T-helper 1 cell treated with Interleukin-12 subunit alpha and Interleukin-12 subunit beta and Interleukin-4 antibody, amounts not matched to agents 30 μg/mL and 1 μg/mL, for 36 hours (primary cell): ENCODE measurements around the gene GRAPL.
"Not testable (repeated sequence)": the region's sequence is repeated elsewhere in the genome, so short reads cannot be mapped to it uniquely, and the experiment has no call there.

Source experiments
- H3K27ac Mint-ChIP-seq: one replicate; pipeline ENCODE4 v1.8.0; 2021; ENCODE audit warnings: mild to moderate bottlenecking, mixed read lengths
- H3K27me3 Mint-ChIP-seq: one replicate; pipeline ENCODE4 v1.8.0; 2021; ENCODE audit warnings: low read depth, mixed read lengths
- H3K36me3 Mint-ChIP-seq: one replicate; pipeline ENCODE4 v1.8.0; 2021; ENCODE audit warnings: low read depth, mixed read lengths
- H3K4me1 Mint-ChIP-seq: one replicate; pipeline ENCODE4 v1.8.0; 2021; ENCODE audit warnings: low read depth, mixed read lengths
- H3K4me3 Mint-ChIP-seq: one replicate; pipeline ENCODE4 v1.8.0; 2021; ENCODE audit warnings: mild to moderate bottlenecking, moderate library complexity, mixed read lengths
- H3K9me3 Mint-ChIP-seq: one replicate; pipeline ENCODE4 v1.8.0; 2021; ENCODE audit warnings: mixed read lengths

The GRAPL gene

GRCh38 chr17:19158478-19158877, 31.1 kb downstream of the GRAPL start:
- not testable (repeated sequence) for H3K4me1 Mint-ChIP-seq, H3K27me3 Mint-ChIP-seq, H3K4me3 Mint-ChIP-seq

GRCh38 chr17:19158938-19159337, 31.5 kb downstream of the GRAPL start:
- H3K4me1 Mint-ChIP-seq, H3K9me3 Mint-ChIP-seq, H3K36me3 Mint-ChIP-seq, H3K27me3 Mint-ChIP-seq, H3K4me3 Mint-ChIP-seq, H3K27ac Mint-ChIP-seq: not testable (repeated sequence)

More at GRCh38 chr17:19158478-19158877, 31.1 kb downstream of the GRAPL start:
- not testable (repeated sequence) for H3K9me3 Mint-ChIP-seq, H3K27ac Mint-ChIP-seq, H3K36me3 Mint-ChIP-seq

GRCh38 chr17:19161308-19162107, 34.1 kb downstream of the GRAPL start:
- not testable (repeated sequence) for H3K27ac Mint-ChIP-seq, H3K9me3 Mint-ChIP-seq, H3K36me3 Mint-ChIP-seq, H3K27me3 Mint-ChIP-seq, H3K4me1 Mint-ChIP-seq, H3K4me3 Mint-ChIP-seq

- not testable (repeated sequence) for H3K27ac Mint-ChIP-seq, H3K4me3 Mint-ChIP-seq, H3K9me3 Mint-ChIP-seq, H3K27me3 Mint-ChIP-seq, H3K4me1 Mint-ChIP-seq, H3K36me3 Mint-ChIP-seq
Observed at GRCh38 chr17:19162384-19163216, 35.2 kb downstream of the GRAPL start.

GRCh38 chr17:19174422-19174821, 47.0 kb downstream of the GRAPL start:
- H3K36me3 Mint-ChIP-seq, H3K27me3 Mint-ChIP-seq, H3K9me3 Mint-ChIP-seq, H3K4me1 Mint-ChIP-seq, H3K4me3 Mint-ChIP-seq, H3K27ac Mint-ChIP-seq: not testable (repeated sequence)

GRCh38 chr17:19175410-19175809, 48.0 kb downstream of the GRAPL start:
- not testable (repeated sequence) for H3K36me3 Mint-ChIP-seq

GRCh38 chr17:19181040-19181875, 53.9 kb downstream of the GRAPL start:
- not testable (repeated sequence) for H3K4me1 Mint-ChIP-seq, H3K36me3 Mint-ChIP-seq, H3K4me3 Mint-ChIP-seq, H3K27me3 Mint-ChIP-seq, H3K27ac Mint-ChIP-seq, H3K9me3 Mint-ChIP-seq

More at GRCh38 chr17:19175410-19175809, 48.0 kb downstream of the GRAPL start:
- H3K4me1 Mint-ChIP-seq, H3K27me3 Mint-ChIP-seq, H3K27ac Mint-ChIP-seq, H3K4me3 Mint-ChIP-seq, H3K9me3 Mint-ChIP-seq: not testable (repeated sequence)

- H3K9me3 Mint-ChIP-seq, H3K4me1 Mint-ChIP-seq, H3K27me3 Mint-ChIP-seq, H3K36me3 Mint-ChIP-seq, H3K27ac Mint-ChIP-seq, H3K4me3 Mint-ChIP-seq: not testable (repeated sequence)
Observed at GRCh38 chr17:19187883-19188869, 60.8 kb downstream of the GRAPL start.

- H3K9me3 Mint-ChIP-seq, H3K27me3 Mint-ChIP-seq, H3K4me1 Mint-ChIP-seq, H3K4me3 Mint-ChIP-seq, H3K36me3 Mint-ChIP-seq, H3K27ac Mint-ChIP-seq: not testable (repeated sequence)
Observed at GRCh38 chr17:19188870-19189708, 61.7 kb downstream of the GRAPL start.

GRCh38 chr17:19189781-19190405, 62.5 kb downstream of the GRAPL start:
- not testable (repeated sequence) for H3K27me3 Mint-ChIP-seq, H3K36me3 Mint-ChIP-seq, H3K27ac Mint-ChIP-seq, H3K4me1 Mint-ChIP-seq, H3K4me3 Mint-ChIP-seq, H3K9me3 Mint-ChIP-seq

- not testable (repeated sequence) for H3K27ac Mint-ChIP-seq, H3K4me1 Mint-ChIP-seq, H3K4me3 Mint-ChIP-seq, H3K27me3 Mint-ChIP-seq, H3K9me3 Mint-ChIP-seq, H3K36me3 Mint-ChIP-seq
Observed at GRCh38 chr17:19196382-19197204, 69.2 kb downstream of the GRAPL start.

GRCh38 chr17:19202448-19202847, 75.1 kb downstream of the GRAPL start:
- not testable (repeated sequence) for H3K9me3 Mint-ChIP-seq, H3K4me1 Mint-ChIP-seq, H3K4me3 Mint-ChIP-seq, H3K36me3 Mint-ChIP-seq, H3K27ac Mint-ChIP-seq, H3K27me3 Mint-ChIP-seq
